Spleen (tissue), 7 donors: ENCODE measurements around the gene BTLA.

ENCODE experiments used
- CTCF ChIP-seq, 11 experiments: fragments of 200-600 bp in 7 of 11; fragments of 450-650 bp in 4 of 11; sonication (generic) in 4 of 11; IDR thresholded peaks in 8 of 11; conservative IDR thresholded peaks in 3 of 11; 1 replicate in 7 of 11; 2 replicates in 4 of 11; pipeline versions ENCODE4 v1.4.0 to v1.8.0; 2016 to 2021; ENCODE audit warnings: antibody characterized with exemption in 11 of 11, inconsistent platforms in 4 of 11, mild to moderate bottlenecking in 1 of 11
- POLR2A ChIP-seq, 3 donors: fragments of 450-650 bp; IDR thresholded peaks; one replicate each; pipeline ENCODE4 v1.5.1; 2017; ENCODE audit warnings: antibody characterized with exemption in 3 of 3, mild to moderate bottlenecking in 1 of 3
- POLR2AphosphoS5 ChIP-seq, 3 donors: sonication (generic); formaldehyde crosslinking; IDR thresholded peaks; one replicate each; pipeline ENCODE4 v1.5.1; 2017; ENCODE audit warnings: antibody characterized with exemption in 3 of 3
- donor health status: DM: no; HTN: no; CAD: no; lungs with moderate emphysema.
- donor health status: DM: no; HTN: no; CAD: no.
- donor health status: DM: no; HTN: no; CAD: no.

GRCh38 chr3:112417696-112418318 lies 81.5 kb downstream of the BTLA start:
- TF ChIP-seq CTCF (IDR thresholded peaks at IDR 0.05 in 8 of 11, conservative IDR thresholded peaks at IDR 0.05 in 3 of 11), result no peak
- no peak for TF ChIP-seq POLR2AphosphoS5 (IDR thresholded peaks at IDR 0.05)
- no peak for TF ChIP-seq POLR2A (IDR thresholded peaks at IDR 0.05)
